22Rv1 (cell line): ENCODE measurements around the gene THOP1.

Experiments
- H3K27ac ChIP-seq: fragments of 450-650 bp; 2 replicates; pipeline ENCODE4 v1.5.1; 2017
- CTCF ChIP-seq: fragments of 450-650 bp; IDR thresholded peaks from 2 replicates; pipeline ENCODE4 v1.5.1; 2017; ENCODE audit warnings: mild to moderate bottlenecking
- ZFX ChIP-seq: fragments of 450-650 bp; IDR thresholded peaks from 2 replicates; pipeline ENCODE4 v1.6.1; 2017; ENCODE audit warnings: antibody characterized with exemption, borderline replicate concordance

Gene THOP1

DNA sequence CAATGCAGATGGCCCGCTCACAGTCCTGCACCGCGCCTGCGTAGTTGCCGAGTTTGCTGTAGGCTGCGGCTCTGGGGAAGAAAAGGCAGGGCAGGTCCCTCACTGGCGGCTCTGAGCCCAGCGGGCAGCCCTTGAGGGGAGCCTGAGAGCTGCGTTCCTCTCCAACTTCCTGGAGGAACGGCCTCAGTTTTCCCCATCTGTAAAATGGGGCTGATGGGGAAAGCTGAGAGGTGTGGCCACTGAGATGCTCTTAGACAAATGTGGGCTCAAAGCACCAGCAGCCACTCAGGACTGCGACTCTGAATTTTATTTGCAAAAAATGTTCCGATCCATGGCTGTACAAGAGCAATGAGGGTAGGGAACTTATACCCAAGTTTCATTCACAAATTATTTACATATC lies 21.6 kb upstream of the THOP1 start:
- no peak overlapping the region for H3K27ac ChIP-seq
- no peak for TF ChIP-seq CTCF
- no peak for TF ChIP-seq ZFX

DNA sequence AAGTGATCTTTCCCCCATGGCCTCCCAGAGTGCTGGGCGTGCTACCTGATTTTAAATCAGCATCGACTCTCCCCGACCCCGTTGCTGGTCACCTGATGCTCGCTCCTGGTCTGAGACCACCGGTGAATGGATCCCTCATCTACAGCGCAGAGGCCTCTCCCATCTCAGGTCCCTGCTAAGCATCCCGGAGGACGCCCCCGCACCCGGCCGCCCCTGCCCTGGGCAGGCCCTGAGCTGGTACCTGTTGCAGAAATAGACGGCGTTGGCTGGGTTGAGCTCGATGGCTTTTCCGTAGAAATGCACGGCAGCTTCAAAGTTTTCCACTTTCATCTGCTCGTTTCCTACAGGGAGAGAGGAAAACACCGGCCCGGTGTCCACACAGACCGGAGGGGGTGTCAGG lies 20.4 kb upstream of the THOP1 start:
- TF ChIP-seq CTCF = no peak
- TF ChIP-seq ZFX = no peak
- H3K27ac ChIP-seq = no peak overlapping the region

- H3K27ac ChIP-seq = no peak overlapping the region
- TF ChIP-seq CTCF = no peak
- TF ChIP-seq ZFX = no peak
These were observed 19.9 kb upstream of the THOP1 start for GRCh38 chr19:2765376-2765775.

DNA sequence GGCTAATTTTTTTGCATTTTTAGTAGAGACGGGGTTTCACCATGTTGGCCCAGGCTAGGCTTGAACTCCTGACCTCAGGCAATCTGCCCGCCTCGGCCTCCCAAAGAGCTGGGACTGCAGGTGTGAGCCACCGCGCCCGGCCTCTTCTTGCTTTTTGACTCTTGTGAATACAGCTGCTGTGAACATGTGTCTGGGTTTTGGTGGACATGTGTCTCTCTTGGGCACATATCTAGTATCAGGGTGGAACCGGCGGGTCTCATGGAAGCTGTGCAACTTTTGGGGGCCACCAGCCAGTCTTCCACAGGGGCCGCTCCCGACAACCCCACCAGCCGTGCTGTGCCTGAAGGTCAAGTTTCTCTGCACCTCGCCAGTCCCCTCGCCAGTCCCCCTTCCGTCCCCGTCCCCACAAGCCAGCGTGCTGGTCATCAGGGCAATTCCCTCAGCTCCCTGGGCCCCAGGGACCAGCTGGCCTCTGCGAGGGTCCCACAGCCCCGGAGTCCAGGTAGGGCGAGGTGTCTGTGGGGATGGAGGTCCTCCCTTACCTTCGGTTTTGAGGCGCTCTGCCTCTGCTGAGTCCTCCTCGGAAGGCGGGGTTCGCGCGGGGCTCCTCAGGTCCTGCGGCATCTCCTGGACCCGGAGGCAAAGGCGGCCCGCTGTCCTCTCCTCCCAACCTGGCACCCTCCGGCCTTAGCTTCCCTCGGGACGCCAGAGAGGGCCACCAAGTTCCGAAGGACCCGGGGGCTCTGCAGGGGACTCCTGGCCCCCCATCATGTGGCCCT lies 18.5 kb upstream of the THOP1 start:
- no peak for TF ChIP-seq ZFX
- TF ChIP-seq CTCF = no peak
- H3K27ac ChIP-seq = no peak overlapping the region

GRCh38 chr19:2767688-2768087 lies 17.6 kb upstream of the THOP1 start:
- H3K27ac ChIP-seq = no peak overlapping the region
- no peak for TF ChIP-seq ZFX
- no peak for TF ChIP-seq CTCF

- H3K27ac ChIP-seq = no peak overlapping the region
- TF ChIP-seq CTCF = no peak
- no peak for TF ChIP-seq ZFX
These were observed 16.8 kb upstream of the THOP1 start for GRCh38 chr19:2768365-2769132.

GRCh38 chr19:2769218-2769617 lies 16.1 kb upstream of the THOP1 start:
- no peak for TF ChIP-seq ZFX
- H3K27ac ChIP-seq = no peak overlapping the region
